B cell (primary cell): ENCODE measurements around the gene CFAP161. TPM values are rescaled to one million over a fixed set of nuclear protein-coding genes. Genes with fewer than 3 reads are reported as not detected.

Experiments
- ATAC-seq: fragments of 200-7000 bp; cut with Tn5 transposase; one replicate; pipeline ENCODE4 v1.10.0; 2021; ENCODE audit warnings: low read depth, mild to moderate bottlenecking, moderate number of reproducible peaks, moderate library complexity
- CTCF ChIA-PET: fragments of 350-600 bp; sonication (Branson Sonifier 250); formaldehyde crosslinking; loops from one replicate; lab custom pipeline; 2021; ENCODE audit warnings: antibody characterized with exemption, inconsistent platforms; lab: Charles Lee
- POLR2A ChIA-PET: fragments of 350-600 bp; sonication (Branson Sonifier 250); formaldehyde crosslinking; loops from one replicate; lab custom pipeline; 2021; ENCODE audit warnings: antibody characterized with exemption; lab: Charles Lee
- DNase-seq: peaks from one replicate; pipeline ENCODE4 v3.0.0; 2013
- H2AFZ ChIP-seq: 2 replicates; pipeline ENCODE4 v1.6.1; 2012; ENCODE audit warnings: mild to moderate bottlenecking, low read depth, low read length; ENCODE audit not compliant: insufficient read depth, poor library complexity, severe bottlenecking
- H3K27ac ChIP-seq, 2 donors: 1 replicate in 1 of 2; 2 replicates in 1 of 2; pipeline ENCODE4 v1.5.1; 2012 to 2013; ENCODE audit warnings: low read length in 2 of 2, mild to moderate bottlenecking in 2 of 2, moderate library complexity in 1 of 2
- H3K27me3 ChIP-seq, 4 experiments: fragments of 200-600 bp in 1 of 4; sonication (generic) in 1 of 4; replicated peaks in 1 of 4; 1 replicate in 2 of 4; 2 replicates in 2 of 4; pipeline versions ENCODE4 v1.6.1 to v1.7.0; 2013 to 2016; ENCODE audit warnings: low read length in 3 of 4, mild to moderate bottlenecking in 2 of 4, mixed read lengths in 1 of 4, moderate library complexity in 1 of 4; ENCODE audit not compliant: insufficient read depth in 4 of 4, control insufficient read depth in 3 of 4; ENCODE audit errors: control extremely low read depth in 1 of 4
- H3K36me3 ChIP-seq, 2 experiments: replicated peaks in 1 of 2; 1 replicate in 1 of 2; 2 replicates in 1 of 2; pipeline versions ENCODE4 v1.6.1 to v1.7.1; 2013; ENCODE audit warnings: low read length in 1 of 2; ENCODE audit not compliant: insufficient read depth in 2 of 2, control insufficient read depth in 1 of 2; ENCODE audit errors: control extremely low read depth in 1 of 2, extremely low read depth in 1 of 2
- H3K4me1 ChIP-seq, 2 donors: fragments of 200-600 bp in 1 of 2; sonication (generic) in 1 of 2; 1 replicate in 1 of 2; 2 replicates in 1 of 2; pipeline versions ENCODE4 v1.5.1 to v1.6.1; 2013 to 2017; ENCODE audit warnings: low read length in 2 of 2; ENCODE audit not compliant: control insufficient read depth in 2 of 2, insufficient read depth in 2 of 2
- H3K4me2 ChIP-seq: replicated peaks from 2 replicates; pipeline ENCODE3; 2012; ENCODE audit warnings: mild to moderate bottlenecking, low read depth, low read length; ENCODE audit not compliant: poor library complexity, severe bottlenecking
- H3K4me3 ChIP-seq, 5 experiments: fragments of 200-600 bp in 1 of 5; sonication (generic) in 1 of 5; 1 replicate in 3 of 5; 2 replicates in 2 of 5; pipeline versions ENCODE4 v1.5.1 to v1.7.0; 2011 to 2016; ENCODE audit warnings: low read length in 4 of 5, mild to moderate bottlenecking in 4 of 5, low read depth in 2 of 5, control low read depth in 1 of 5, moderate library complexity in 1 of 5; ENCODE audit not compliant: insufficient read depth in 1 of 5; ENCODE audit errors: control extremely low read depth in 1 of 5, extremely low read depth in 1 of 5
- H3K79me2 ChIP-seq: fragments of 200-600 bp; sonication (generic); one replicate; pipeline ENCODE4 v1.6.0; 2016; ENCODE audit warnings: low read length; ENCODE audit not compliant: control insufficient read depth, insufficient read depth
- H3K9ac ChIP-seq: fragments of 200-600 bp; sonication (generic); 2 replicates; pipeline ENCODE4 v1.6.1; 2017; ENCODE audit warnings: mild to moderate bottlenecking, low read length, moderate library complexity
- H3K9me3 ChIP-seq, 3 donors: one replicate each; pipeline versions ENCODE4 v1.6.1 to v1.7.1; 2013; ENCODE audit warnings: low read length in 2 of 3; ENCODE audit not compliant: control insufficient read depth in 2 of 3, insufficient read depth in 1 of 3; ENCODE audit errors: control extremely low read depth in 1 of 3
- H4K20me1 ChIP-seq: 2 replicates; pipeline ENCODE4 v1.6.0; 2012; ENCODE audit warnings: mild to moderate bottlenecking, low read length; ENCODE audit not compliant: insufficient read depth, control insufficient read depth, poor library complexity, severe bottlenecking
- H3K27ac Mint-ChIP-seq: one replicate; pipeline ENCODE4 v1.8.0; 2021; ENCODE audit warnings: mixed read lengths
- H3K27me3 Mint-ChIP-seq: one replicate; pipeline ENCODE4 v1.8.0; 2021; ENCODE audit warnings: mixed read lengths
- H3K4me1 Mint-ChIP-seq: one replicate; pipeline ENCODE4 v1.8.0; 2021; ENCODE audit warnings: mixed read lengths
- H3K4me3 Mint-ChIP-seq: one replicate; pipeline ENCODE4 v1.8.0; 2021; ENCODE audit warnings: mixed read lengths
- H3K9me3 Mint-ChIP-seq: one replicate; pipeline ENCODE4 v1.8.0; 2022; ENCODE audit warnings: mixed read lengths; ENCODE audit not compliant: insufficient read depth
- EZH2 ChIP-seq: IDR thresholded peaks from 2 replicates; pipeline ENCODE4 v1.6.1; 2012; ENCODE audit warnings: borderline replicate concordance, low read depth, mild to moderate bottlenecking, moderate library complexity, low read length; ENCODE audit not compliant: insufficient read depth, poor library complexity, severe bottlenecking
- WGBS: methylation state at CpG from one replicate; pipeline ENCODE4 v1.1.5; 2013; ENCODE audit warnings: missing lambda C conversion rate; ENCODE audit not compliant: insufficient coverage; 5-methylcytosine and 5-hydroxymethylcytosine counted together
- intact Hi-C: fragments of 100-400 bp; cut with micrococcal nuclease; formaldehyde crosslinking; loops from one replicate; pipeline ENCODE4 v1.10.0; 2022
- polyA plus RNA-seq: library from polyadenylated mRNA; depleted of rRNA; stranded (reverse); fragments of >200 nt; gene quantifications from 2 replicates; pipeline ENCODE4 v1.2.3, GENCODE V29; 2012
- total RNA-seq, 2 donors: library from RNA; stranded (reverse); fragments of 120-200 nt in 1 of 2; gene quantifications; 1 replicate in 1 of 2; 2 replicates in 1 of 2; pipeline versions ENCODE4 v1.2.3 to v1.2.4, GENCODE V29; 2013 to 2022
- TF ChIP-seq, protein P1 (sequence below): fragments of 200-600 bp; IDR thresholded peaks from one replicate; pipeline ENCODE4 v1.8.0; 2022; ENCODE audit warnings: antibody characterized with exemption, mild to moderate bottlenecking

The CFAP161 gene
- total and polyA plus RNA-seq, 2 donors (not counting 1 experiment from before 2014, with no cell fraction given): not detected

DNA sequence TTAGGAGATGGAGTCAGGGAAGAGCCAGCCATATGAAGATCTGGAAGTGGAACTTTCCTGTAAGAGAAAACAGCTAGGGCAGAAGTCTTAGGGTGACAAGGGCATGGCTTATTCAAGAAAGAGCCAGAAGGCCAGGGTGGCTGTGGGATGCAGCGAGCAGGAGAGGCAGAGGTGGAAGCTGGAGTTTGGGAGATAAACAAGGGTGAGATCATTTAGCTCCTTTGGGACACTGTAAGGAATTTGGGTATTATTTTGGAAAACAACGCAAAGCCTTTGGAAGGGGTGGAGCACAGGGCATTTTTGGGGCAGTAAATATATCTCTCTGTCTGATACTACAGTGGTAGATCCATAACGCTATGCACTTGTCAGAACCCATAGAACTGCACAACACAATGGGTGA is 57.6 kb downstream of the CFAP161 start:
- intact Hi-C loops: no loop called here
- Histone ChIP-seq H3K27ac (no peak overlapping the region), H3K4me3 (no peak overlapping the region), H3K9me3 (no peaks in the 10 kb centered on the region), H4K20me1 (no peaks in the 10 kb centered on the region), H3K36me3 (no peaks in the 10 kb centered on the region), H2AFZ (no peak overlapping the region), H3K4me2 (no peak overlapping the region), H3K79me2 (no peaks in the 10 kb centered on the region), H3K9ac (no peak overlapping the region), H3K4me1 (no peaks in the 10 kb centered on the region), H3K27me3 (peaks cover 0 to 6% (median 0%) of the 10 kb centered on the region in 4 experiments)
- Mint-ChIP-seq H3K27ac (no peak overlapping the region), H3K4me3 (no peak overlapping the region), H3K27me3 (peaks cover 34% of the 10 kb centered on the region), H3K9me3 (no peaks in the 10 kb centered on the region), H3K4me1 (no peaks in the 10 kb centered on the region)
- ATAC-seq (no peak), DNase-seq (no peak)
- ChIA-PET POLR2A (no interaction called here), CTCF (no interaction called here)
- TF ChIP-seq, protein P1, sequence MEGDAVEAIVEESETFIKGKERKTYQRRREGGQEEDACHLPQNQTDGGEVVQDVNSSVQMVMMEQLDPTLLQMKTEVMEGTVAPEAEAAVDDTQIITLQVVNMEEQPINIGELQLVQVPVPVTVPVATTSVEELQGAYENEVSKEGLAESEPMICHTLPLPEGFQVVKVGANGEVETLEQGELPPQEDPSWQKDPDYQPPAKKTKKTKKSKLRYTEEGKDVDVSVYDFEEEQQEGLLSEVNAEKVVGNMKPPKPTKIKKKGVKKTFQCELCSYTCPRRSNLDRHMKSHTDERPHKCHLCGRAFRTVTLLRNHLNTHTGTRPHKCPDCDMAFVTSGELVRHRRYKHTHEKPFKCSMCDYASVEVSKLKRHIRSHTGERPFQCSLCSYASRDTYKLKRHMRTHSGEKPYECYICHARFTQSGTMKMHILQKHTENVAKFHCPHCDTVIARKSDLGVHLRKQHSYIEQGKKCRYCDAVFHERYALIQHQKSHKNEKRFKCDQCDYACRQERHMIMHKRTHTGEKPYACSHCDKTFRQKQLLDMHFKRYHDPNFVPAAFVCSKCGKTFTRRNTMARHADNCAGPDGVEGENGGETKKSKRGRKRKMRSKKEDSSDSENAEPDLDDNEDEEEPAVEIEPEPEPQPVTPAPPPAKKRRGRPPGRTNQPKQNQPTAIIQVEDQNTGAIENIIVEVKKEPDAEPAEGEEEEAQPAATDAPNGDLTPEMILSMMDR: no peak
- TF ChIP-seq EZH2: no peak
- 81% methylated on average over 1 of the region's 3 CpGs for WGBS

DNA sequence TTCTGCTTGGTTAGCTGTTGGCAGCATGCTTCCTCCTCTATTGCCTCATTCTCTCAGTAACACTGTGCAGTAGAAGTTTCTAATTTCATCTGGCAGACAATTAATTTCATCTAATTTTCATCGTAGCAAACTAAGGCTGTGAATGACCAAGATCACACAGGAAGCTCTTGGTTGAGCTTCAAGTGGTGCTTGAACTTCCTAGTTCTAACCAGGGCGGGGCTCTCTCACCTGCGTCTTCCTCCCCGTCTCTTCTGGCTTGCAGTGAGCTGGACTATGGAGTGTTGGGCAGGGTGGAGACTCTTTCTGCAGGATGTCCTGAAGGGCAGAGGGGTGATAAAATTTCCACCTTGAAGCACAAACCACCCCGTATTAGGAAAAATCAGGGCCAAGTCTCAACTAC is 60.7 kb downstream of the CFAP161 start:
- Mint-ChIP-seq H3K27me3 (peaks cover 44% of the 10 kb centered on the region), H3K4me3 (no peak overlapping the region), H3K27ac (no peak overlapping the region), H3K9me3 (no peaks in the 10 kb centered on the region), H3K4me1 (peaks cover 2% of the 10 kb centered on the region)
- no peak overlapping the region for H3K4me2 ChIP-seq
- TF ChIP-seq EZH2: no peak
- H3K9me3 ChIP-seq: no peaks in the 10 kb centered on the region
- H3K36me3 ChIP-seq: no peaks in the 10 kb centered on the region
- WGBS: 60% methylated on average over 1 of the region's 5 CpGs
- H4K20me1 ChIP-seq: no peaks in the 10 kb centered on the region
- peaks cover 2 to 3% of the 10 kb centered on the region in 2 donors for H3K4me1 ChIP-seq
- H3K4me3 ChIP-seq: no peak overlapping the region
- CTCF ChIA-PET: no interaction called here
- no peak overlapping the region for H2AFZ ChIP-seq
- no peak for DNase-seq
- intact Hi-C loops: no loop called here
- H3K27me3 ChIP-seq: peaks cover 0 to 7% (median 0%) of the 10 kb centered on the region in 4 experiments
- POLR2A ChIA-PET: no interaction called here
- no peaks in the 10 kb centered on the region for H3K79me2 ChIP-seq
- no peak for ATAC-seq
- no peak overlapping the region for H3K9ac ChIP-seq
- no peak overlapping the region for H3K27ac ChIP-seq
